A673 (cell line): ENCODE measurements around the gene TMEM271.

Source experiments
- CTCF ChIP-seq: fragments of 300-800, 200-600 bp; sonication (generic); conservative IDR thresholded peaks from 2 replicates; pipeline ENCODE4 v1.5.1; 2017; ENCODE audit warnings: low read depth, mild to moderate bottlenecking, antibody characterized with exemption, low read length, moderate library complexity, mixed read lengths
- EZH2 ChIP-seq: fragments of 200-600 bp; sonication (generic); IDR thresholded peaks from 2 replicates; pipeline ENCODE4 v1.6.1; 2017; ENCODE audit warnings: borderline replicate concordance, low read depth, mild to moderate bottlenecking, mixed read lengths, antibody characterized with exemption, low read length; ENCODE audit not compliant: poor library complexity, severe bottlenecking

DNA sequence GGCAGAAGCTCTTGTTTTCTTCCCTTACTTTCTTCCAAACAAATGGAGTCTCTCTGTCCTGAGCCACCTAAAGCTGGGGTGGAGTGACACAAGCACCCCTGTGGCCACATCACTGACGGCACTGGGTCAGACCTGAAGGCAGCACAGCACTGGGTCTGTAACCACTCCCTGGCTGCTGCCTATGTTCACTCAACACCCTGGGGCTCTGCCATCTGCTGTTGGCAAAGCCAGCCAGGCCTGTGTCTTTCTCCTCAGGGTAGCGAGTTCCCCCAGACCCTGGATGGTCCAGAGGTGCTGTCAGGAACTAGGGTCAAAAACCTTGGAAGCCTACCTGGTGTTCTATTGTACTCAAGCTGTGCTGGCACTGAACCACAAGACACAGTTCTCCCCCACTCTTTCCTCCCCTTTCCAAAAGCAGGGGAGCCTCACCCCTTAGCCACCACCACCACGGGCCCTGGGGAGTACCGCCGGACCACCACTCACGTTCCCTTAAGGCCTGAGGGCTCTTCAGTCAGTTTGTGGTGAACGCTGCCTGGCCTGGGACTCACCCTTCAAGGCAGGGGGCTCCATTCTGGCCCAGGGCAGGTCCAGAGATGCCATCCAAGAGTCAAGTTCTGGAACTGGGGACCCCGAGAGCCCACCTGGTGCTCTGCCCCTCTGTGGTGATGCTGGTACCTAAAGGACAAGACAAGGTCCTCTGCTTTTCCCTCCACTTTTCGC lies 31.5 kb downstream of the TMEM271 start:
- TF ChIP-seq CTCF (no peak), EZH2 (no peak)
